Skin epidermis (tissue), 12 donors: ENCODE results near the gene NSG1.
"Not testable (repeated sequence)": the region's sequence is repeated elsewhere in the genome, so short reads cannot be mapped to it uniquely, and the experiment has no call there.

ENCODE experiments used
- H3K27ac ChIP-seq, 21 experiments: fragments of 200-600 bp; sonication (generic) in 11 of 21; one replicate each; pipeline ENCODE4 v1.5.0; 2020; ENCODE audit warnings: mild to moderate bottlenecking in 3 of 21, inconsistent platforms in 2 of 21, moderate library complexity in 2 of 21
- H3K4me3 ChIP-seq, 7 experiments: fragments of 200-600 bp; sonication (generic) in 2 of 7; one replicate each; pipeline ENCODE4 v1.5.0; 2020; ENCODE audit warnings: inconsistent platforms in 2 of 7, mild to moderate bottlenecking in 2 of 7, moderate library complexity in 1 of 7

The NSG1 gene

DNA sequence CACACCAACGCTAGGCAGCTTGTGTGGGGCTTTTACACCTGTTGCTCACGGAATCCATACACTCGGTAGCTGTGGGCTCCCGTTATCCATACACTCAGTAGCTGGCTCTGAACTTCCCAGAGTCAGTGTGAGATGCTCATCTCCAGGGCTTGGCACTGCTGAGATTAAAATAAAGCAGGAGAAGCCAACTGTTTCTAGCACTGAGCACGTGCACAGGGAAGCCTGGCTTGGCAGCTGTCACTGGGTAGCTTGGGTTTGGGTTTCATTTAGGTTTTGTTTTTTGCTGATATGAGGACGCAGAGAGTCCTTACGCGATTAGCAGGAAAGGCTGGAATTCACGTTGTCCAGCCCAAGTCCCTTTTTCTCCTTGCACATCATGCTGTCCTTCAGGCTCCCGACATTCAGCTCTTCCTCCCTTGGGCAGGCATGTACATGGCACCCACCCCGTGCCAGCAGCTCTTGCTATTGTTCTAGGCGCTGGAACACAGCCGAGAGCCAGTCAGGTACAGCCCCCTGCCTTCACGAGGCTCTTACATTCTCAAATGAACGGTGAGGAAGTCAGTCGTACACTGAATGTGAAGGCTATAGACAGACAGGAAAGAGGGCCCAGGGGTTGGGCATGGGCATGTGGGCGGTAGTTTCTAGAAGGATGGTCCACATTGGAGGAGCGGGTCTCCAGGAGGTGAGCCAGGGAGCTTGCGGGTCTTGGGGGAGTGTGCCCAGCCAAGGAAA lies 25.9 kb downstream of the NSG1 start:
- H3K27ac ChIP-seq: no peak overlapping the region
- H3K4me3 ChIP-seq: no peak overlapping the region

DNA sequence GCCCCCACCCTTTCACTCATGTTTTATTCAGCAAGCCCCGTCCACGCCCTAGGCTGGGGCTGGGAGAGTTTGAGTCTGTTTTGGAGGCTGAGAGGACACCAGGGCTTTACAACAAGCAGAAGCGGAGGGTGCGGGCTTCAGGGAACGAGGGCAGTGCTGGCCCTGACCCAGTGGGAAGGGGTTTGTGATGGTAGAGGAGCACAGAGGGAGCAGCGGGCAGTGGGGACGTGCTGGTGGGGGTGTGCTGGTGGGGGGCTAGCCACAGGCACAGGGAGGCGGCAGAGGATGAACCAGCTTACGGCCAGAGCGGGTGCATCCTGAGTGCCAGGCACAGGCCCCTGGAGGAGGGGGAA lies 26.4 kb downstream of the NSG1 start:
- no peak overlapping the region for H3K4me3 ChIP-seq

DNA sequence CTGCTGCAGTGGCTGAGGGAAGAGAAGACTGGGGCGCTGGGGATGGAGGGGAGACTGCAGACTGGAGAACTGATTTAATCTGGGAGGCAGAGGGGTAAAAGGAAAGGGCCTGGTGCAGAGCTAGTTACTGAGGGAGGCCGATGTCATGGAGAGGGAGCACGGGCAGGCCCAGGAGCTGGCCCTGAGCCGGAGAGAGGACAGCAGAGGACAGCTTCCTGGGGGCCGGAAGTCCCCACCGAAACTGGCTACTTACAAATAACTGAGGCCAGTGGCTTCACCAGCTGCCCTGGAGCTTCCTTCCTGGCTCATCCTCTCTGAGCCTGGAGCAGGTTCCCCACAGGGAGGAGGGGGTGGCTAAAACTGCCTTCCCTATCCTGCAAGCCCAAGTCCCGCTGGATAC lies 26.9 kb downstream of the NSG1 start:
- no peak overlapping the region for H3K4me3 ChIP-seq
- H3K27ac ChIP-seq: no peak overlapping the region

More for the DNA sequence above, 26.4 kb downstream of the NSG1 start:
- H3K27ac ChIP-seq: no peak overlapping the region

DNA sequence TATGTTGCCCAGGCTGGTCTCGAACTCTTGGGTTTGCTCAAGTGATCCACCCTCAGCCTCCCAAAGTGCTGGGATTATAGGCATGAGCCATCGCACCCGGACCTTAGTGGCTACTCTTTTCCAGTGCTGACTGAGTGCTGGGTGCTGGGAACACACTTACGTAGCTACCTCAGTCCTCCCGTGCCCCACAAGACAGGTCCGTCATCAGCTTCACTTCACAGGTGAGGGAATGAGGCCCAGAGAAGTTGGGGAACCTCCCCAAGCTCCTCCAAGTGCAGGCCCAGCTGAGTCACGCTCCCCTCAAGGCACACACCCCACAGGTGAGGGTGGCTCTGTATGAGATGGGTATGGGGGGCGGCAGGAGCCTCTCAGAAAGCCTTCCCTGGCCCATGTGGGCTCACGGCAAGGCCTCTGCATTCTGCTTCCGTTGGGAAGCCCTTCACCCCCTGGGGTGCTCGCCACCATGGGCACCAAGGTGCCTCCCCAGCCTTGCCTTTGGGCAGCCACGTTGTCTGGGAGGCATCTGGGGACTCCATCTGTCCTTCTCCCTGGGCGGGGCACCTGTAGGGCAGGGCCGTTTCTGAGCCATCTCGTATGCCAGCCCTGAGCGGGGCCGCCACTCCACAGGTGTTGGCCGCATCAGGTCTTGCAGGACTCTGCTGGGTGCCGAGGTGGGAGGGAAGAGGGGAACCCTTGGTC lies 28.4 kb downstream of the NSG1 start:
- no peak overlapping the region for H3K4me3 ChIP-seq
- peak overlapping the region in 1 of 21 experiments; percentile 47 for H3K27ac ChIP-seq

DNA sequence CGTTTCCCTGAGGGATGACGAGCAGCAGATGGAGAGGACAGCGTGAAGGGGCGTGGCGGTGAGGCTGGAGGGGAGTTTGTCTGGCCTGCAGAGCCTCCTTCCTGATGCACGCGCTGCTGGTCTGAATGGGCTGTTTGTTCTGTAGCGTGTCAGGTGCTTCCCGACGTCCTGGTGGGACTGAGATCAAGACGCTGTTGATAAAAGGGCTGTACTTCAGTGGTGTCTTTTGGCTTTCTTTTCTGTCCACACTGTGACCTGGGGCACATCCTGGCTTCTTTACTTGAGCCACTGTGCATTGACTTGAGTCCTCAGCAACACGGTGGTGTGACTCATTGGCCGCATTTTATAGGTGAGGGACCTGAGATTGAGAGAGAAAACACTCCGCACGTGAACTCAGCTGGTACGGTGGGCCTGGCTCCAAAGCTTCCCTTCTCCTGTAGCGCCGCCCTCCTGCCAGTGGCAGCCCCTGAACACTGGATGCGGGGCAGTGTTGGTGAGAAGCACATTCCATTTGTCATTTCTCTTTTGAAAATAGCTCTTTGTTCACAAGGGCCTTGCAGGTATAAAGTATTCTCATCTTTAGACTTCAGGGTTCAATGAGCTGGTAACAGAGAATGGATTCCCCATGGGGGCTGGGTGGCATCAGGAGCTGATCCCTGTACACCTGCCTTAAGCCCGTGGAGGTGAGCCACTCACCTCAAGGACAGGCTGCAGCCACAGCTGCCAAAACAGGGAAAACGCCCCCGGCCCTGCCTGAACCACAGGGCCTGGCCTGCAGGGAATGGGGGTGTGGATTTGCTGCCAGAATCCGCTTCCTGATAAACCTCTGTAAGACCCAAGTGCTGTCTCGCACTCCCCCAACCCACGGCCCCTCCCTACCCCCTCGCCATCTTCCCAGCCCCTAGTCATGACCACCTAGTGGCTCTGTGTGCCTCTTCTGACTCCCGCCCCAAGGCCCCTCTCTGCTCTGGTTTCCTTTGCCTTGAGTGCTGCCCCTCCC lies 29.2 kb downstream of the NSG1 start:
- Histone ChIP-seq H3K27ac (no peak overlapping the region), H3K4me3 (no peak overlapping the region)

DNA sequence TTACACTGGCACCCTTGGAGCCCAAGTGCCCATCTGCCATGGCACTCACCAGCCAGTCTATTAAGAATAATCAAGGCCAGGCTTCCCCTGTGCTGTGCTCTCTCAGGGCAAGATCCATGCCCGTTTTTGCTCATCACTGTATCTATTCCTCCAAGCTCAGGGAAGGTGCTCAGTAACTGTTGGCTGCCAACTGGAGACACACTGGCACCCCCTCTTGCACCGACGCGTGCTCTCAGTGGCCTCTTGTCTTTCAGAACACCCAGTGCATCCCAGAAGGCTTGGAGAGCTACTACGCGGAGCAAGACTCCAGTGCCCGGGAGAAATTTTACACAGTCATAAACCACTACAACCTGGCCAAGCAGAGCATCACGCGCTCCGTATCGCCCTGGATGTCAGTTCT lies 30.1 kb downstream of the NSG1 start:
- Histone ChIP-seq H3K27ac (no peak overlapping the region), H3K4me3 (no peak overlapping the region)

DNA sequence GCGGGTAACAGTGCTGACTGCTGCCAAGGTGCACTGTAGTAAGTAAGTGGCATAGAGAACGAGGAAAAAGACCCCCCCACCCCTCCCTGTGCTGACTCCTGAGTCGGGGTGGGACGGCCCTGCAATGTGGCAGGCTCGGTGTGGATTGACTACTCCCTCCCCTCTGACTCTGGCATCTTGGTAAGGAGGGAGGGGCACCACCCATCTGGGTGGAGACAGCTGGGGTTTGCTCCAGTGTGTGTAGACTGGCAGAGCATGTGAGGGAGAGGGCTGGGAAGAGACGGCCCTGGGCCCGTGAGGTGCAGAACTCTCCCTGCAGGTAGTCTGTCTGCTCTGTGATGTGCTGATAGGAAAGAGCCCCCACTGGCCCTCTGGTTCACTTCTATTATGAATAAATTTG lies 31.0 kb downstream of the NSG1 start:
- Histone ChIP-seq H3K27ac (no peak overlapping the region), H3K4me3 (no peak overlapping the region)

DNA sequence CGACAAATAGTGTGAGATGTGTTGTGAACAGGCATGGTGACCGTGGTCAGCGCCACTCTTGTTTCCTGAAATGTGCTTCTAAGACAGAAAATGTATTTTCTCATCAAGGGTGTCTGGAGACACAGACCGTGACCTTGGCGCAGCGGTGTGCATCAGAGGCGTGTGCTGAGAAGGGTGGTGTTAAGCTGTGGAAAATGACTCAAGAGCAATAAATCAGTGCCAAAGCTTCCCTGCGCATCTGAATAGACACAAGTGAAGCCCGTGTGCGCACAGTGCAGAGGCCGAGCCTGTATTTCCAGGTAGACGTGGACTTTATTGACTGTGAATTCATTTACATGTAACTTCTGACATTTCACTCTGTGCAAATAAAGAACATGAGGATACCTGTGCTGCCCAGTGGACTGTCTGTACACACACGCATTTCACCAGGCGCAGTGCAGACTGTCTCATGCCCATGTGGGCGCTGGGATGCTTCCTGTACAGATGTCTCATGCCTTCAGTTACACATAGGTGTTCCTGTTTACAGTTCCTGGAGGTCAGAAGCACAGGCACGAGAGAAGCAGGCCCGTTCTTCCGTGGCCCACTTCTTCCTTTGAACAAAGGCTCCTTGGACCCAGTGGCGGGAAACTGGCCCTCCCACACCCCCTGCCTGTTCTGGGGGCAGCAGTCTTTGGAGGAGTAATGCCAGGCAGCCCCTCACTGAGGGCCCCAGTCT lies 31.9 kb downstream of the NSG1 start:
- H3K27ac ChIP-seq: peak overlapping the region in 1 of 21 experiments; percentile 35
- H3K4me3 ChIP-seq: no peak overlapping the region

DNA sequence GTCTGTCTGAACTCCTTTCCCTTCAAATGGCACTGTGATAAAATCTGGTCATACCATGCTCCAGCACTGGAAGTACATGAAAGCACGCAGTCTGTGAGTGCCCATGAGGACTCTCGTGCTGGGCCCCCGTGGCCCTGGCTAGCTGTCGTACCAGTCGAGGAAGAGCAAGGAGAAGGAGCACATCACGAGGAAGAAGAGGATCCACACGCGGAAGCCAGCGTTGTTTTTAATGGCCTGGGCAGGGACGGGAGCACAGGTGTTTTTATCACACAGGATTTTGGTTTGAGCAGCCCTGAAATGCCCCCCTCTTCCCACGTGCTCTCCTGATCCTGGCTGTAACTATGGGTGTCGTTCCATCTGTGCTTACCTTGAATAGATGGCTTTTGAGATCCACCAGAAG lies 33.0 kb downstream of the NSG1 start:
- Histone ChIP-seq H3K27ac (no peak overlapping the region), H3K4me3 (no peak overlapping the region)

DNA sequence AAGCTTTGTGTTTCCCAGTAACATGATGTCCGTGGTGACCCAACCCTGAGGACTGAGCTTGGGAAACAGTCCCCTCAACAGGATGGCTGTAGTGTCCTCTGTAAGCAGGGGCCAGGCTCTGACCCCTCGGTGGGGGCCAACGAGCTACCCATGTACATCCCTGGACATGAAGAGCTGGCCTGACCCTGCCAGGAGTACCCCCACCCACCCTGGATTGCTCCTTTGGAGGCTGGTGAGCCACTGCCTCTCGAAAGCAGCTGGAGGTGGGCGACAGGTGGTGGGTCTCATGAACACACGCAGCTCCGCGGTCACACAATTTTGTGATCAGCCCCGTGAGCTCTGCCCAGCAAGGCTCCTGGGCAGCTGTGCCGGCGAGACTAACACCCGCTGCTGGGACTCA lies 33.5 kb downstream of the NSG1 start:
- H3K4me3 ChIP-seq: no peak overlapping the region
- H3K27ac ChIP-seq: no peak overlapping the region

DNA sequence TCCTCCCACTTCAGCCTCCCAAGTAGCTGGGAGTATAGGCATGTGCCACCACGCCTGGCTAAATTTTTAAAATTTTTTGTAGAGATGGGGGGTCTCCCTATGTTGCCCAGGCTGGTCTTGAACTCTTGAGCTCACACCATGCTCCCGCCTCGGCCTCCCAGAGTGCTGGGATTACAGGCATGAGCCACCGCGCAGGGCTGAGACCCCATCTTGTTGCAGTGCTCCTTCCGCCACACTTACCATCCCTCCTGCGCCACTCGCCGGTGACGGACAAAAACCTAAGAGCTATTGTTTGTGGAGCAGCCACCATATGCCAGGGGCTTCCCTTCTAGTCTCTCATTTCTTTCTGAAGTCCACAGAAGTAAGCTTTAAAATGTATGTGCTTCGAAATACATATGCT lies 34.5 kb downstream of the NSG1 start:
- no peak overlapping the region for H3K4me3 ChIP-seq
- H3K27ac ChIP-seq: no peak overlapping the region

DNA sequence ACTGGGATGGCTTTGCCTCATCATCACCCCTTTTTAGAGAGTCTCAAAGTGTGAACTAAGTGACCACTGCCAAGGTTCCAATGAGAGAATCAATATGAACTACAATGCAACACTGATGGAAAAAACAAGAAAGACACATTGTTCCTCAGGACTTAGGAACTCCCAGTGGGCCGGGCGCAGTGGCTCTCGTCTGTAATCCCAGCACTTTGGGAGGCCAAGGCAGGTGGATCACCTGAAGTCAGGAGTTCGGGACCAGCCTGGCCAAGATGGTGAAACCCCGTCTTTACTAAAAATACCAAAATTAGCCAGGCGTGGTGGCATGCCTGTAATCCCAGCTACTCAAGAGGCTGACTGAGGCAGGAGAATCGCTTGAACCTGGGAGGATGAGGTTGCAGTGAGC lies 35.2 kb downstream of the NSG1 start:
- H3K27ac ChIP-seq, H3K4me3 ChIP-seq: not testable (repeated sequence)

DNA sequence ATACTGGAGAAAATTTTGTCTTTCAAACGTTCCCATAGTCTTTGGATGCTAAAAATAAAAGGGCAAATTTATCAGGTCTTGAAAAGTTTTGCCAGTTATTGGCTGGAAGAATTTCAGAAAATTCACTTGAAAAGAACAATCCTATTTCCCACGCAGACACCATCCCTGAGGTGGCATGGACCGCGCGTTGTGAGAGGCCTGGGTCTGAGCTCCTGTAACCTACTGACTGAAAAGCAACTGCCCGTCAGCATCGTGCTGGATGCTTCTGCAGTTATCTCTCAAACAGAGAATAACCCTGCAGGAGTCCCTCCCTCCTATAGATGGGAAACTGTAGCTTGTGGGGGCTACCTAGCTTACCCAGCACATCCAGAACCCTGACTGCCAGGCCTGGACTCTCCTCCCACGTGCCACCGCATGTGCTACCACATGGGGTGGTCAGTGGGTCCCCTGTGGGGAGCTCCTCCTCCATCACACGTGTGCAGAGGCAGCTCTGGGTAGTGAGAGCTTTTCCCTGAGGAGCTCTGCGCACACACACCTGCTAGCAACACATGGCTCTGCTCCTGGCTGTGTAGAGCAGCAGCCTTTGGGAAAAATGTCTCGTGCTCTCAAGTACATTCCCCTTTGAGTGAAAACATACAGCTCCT lies 36.1 kb downstream of the NSG1 start:
- no peak overlapping the region for H3K4me3 ChIP-seq
- H3K27ac ChIP-seq: no peak overlapping the region

DNA sequence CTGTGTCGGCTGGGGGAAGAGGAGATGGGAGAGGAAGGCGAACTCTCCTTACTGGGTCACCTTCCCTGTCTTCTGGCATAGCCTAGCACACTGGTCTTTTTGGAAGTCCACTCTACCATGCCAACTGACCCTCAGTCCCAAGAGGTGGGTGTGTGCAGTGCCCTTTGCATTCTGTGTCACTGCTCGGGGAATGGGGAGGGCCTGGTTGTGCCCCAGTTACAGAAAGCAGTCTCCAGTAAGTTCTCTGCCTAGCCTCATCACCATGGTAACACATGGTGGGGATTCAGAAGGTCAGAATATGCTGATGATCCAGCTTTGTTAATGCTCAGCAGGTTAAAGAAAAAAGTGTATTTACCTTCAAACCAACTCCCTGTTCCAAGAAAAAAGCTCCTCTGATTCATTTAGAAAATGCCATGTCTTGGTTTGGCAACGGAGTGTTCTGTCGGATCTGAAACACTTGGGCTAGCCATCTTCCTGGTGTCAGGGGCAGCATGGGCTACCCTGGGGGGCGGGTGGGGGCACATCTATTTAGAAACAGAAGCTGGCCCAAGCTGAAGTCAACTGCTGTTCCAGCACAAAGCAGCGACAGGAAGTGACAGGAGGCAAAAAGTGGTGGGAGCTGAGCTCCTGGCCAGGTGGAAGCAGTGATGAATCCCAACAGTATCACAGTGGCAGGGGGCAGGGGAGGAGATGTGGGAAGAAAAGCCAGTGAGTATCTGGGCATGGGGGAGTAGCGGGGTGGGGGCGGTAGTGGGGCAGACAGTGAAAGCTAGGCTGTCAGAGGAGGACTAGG lies 37.0 kb downstream of the NSG1 start:
- H3K4me3 ChIP-seq: no peak overlapping the region
- H3K27ac ChIP-seq: no peak overlapping the region

DNA sequence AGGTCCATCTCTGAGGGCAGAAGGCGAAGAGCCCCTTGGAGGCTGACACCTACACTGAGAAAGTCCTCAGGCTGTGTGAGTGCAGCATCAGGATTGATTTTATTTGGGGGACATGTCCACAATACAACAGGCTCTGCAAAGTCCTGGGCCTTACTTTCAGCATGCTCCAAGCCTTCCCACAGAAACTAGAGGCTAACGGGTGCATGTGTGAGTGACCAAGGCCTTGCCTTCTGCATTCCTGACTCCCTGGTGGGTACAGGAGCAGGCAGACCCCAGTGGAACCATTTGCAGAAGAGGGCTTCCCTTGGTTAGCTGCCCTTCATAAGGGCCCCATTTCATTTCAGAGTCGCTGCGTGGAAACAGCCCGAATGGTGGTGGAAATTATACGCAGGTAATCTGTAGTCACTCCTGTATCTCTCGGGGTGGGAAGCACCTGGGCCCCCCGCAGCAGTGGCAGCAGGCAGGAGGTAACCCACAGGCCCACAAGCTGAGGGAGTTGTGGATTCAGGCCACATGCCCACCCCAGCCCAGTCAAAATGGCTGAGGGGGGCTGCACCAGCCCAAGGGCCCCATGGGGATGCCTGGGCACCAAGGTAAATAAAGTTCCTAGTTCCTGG lies 37.7 kb downstream of the NSG1 start:
- no peak overlapping the region for H3K4me3 ChIP-seq
- no peak overlapping the region for H3K27ac ChIP-seq

DNA sequence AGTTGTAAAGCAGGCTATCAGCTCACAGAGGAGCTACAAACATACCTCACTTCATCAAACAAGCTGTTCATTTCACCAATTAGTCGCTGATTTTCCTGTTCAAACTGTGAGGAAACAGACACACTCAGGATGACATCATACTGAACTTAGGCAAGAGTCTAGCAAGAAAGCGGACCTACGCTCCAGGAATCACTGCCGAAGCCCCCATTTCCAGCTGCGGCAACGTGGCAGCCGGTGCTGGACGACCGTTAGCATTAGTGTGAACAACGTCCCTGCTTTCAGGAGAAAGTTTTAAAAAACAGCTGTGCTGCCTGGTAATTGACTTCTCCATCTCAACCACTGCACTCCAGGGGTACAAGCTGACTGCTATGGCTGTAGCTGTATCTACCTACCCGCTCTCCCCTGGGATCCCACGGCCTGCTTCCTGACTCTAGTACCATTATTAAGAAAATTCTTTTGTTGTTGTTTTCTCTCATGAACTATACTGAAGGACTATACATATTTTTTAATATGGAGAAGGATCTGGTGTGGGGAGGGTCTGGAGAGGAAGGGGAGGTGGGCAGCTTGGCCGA lies 38.3 kb downstream of the NSG1 start:
- H3K27ac ChIP-seq: no peak overlapping the region
- no peak overlapping the region for H3K4me3 ChIP-seq

DNA sequence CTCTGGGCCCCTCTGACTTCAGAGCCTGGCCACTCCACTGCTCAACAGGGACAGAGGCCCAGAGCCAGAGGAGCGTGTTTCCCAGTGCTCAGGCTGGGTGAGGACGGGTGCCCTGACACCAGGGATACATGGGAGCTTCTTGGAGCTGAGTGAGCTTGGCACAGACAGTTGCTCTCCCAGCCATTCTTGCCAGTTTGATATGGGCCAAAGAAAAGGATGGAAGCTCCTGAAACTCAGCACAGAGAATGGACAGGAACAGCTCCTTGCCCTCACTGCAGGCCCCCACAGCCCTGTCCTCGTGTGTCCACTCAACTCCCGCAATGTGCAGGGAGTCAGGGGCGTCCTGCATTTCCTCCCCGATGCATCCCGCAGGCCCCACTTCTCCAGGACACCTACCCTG lies 38.8 kb downstream of the NSG1 start:
- no peak overlapping the region for H3K27ac ChIP-seq
- H3K4me3 ChIP-seq: no peak overlapping the region
